ENCODE results near the gene SPAG9.

DNA sequence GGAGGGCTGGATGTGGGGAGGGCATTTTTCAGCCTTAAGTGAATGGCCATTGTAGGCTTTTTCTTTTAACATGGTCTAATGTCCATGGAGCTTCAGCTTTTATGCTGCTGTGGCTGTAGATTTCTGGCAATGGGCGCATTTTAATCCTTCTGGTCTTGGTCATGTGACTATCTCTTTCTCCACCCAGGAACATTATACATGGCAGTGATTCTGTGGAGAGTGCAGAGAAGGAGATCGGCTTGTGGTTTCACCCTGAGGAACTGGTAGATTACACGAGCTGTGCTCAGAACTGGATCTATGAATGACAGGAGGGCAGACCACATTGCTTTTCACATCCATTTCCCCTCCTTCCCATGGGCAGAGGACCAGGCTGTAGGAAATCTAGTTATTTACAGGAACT, 40.9 kb upstream of the SPAG9 start:
- TF ChIP-seq, protein P1, sequence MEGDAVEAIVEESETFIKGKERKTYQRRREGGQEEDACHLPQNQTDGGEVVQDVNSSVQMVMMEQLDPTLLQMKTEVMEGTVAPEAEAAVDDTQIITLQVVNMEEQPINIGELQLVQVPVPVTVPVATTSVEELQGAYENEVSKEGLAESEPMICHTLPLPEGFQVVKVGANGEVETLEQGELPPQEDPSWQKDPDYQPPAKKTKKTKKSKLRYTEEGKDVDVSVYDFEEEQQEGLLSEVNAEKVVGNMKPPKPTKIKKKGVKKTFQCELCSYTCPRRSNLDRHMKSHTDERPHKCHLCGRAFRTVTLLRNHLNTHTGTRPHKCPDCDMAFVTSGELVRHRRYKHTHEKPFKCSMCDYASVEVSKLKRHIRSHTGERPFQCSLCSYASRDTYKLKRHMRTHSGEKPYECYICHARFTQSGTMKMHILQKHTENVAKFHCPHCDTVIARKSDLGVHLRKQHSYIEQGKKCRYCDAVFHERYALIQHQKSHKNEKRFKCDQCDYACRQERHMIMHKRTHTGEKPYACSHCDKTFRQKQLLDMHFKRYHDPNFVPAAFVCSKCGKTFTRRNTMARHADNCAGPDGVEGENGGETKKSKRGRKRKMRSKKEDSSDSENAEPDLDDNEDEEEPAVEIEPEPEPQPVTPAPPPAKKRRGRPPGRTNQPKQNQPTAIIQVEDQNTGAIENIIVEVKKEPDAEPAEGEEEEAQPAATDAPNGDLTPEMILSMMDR (IDR thresholded peaks at IDR 0.05; ENCODE audit: borderline replicate concordance, extremely low read depth, low read length, poor library complexity, severe bottlenecking) = no peak
- TF ChIP-seq EZH2 (IDR thresholded peaks at IDR 0.05; ENCODE audit: borderline replicate concordance, low read depth, low read length, severe bottlenecking) = no peak

Measured in DND-41 (cell line).